WERI-Rb-1 (cell line): ENCODE data around the gene SHB.
"Not testable (repeated sequence)": the region's sequence is repeated elsewhere in the genome, so short reads cannot be mapped to it uniquely, and the experiment has no call there.

Source experiments
- DNase-seq: peaks from one replicate; pipeline ENCODE4 v3.0.0-alpha.2; 2020
- H3K27ac ChIP-seq: fragments of 250-450 bp; sonication (Bioruptor Pico); 2 replicates; pipeline ENCODE4 v1.5.1; 2020; ENCODE audit warnings: mild to moderate bottlenecking, moderate library complexity
- H3K27me3 ChIP-seq: fragments of 250-450 bp; sonication (Bioruptor Pico); 2 replicates; pipeline ENCODE4 v1.5.1; 2021; ENCODE audit warnings: mild to moderate bottlenecking, low read depth, moderate library complexity; ENCODE audit not compliant: insufficient read depth, severe bottlenecking
- H3K36me3 ChIP-seq: fragments of 250-450 bp; sonication (Bioruptor Pico); 2 replicates; pipeline ENCODE4 v1.5.1; 2020; ENCODE audit warnings: mild to moderate bottlenecking, moderate library complexity
- H3K4me3 ChIP-seq: 2 replicates; pipeline ENCODE4 v1.5.1; 2011; ENCODE audit warnings: low read depth, mild to moderate bottlenecking, control low read depth, low read length
- H3K9me3 ChIP-seq: fragments of 250-450 bp; sonication (Bioruptor Pico); 2 replicates; pipeline ENCODE4 v1.5.1; 2021; ENCODE audit warnings: mild to moderate bottlenecking, moderate library complexity; ENCODE audit not compliant: severe bottlenecking
- TF ChIP-seq, protein P1 (sequence below): IDR thresholded peaks from 2 replicates; pipeline ENCODE4 v1.5.1; 2011; ENCODE audit warnings: low read depth, mild to moderate bottlenecking, control low read depth, inconsistent platforms, low read length

SHB gene

DNA sequence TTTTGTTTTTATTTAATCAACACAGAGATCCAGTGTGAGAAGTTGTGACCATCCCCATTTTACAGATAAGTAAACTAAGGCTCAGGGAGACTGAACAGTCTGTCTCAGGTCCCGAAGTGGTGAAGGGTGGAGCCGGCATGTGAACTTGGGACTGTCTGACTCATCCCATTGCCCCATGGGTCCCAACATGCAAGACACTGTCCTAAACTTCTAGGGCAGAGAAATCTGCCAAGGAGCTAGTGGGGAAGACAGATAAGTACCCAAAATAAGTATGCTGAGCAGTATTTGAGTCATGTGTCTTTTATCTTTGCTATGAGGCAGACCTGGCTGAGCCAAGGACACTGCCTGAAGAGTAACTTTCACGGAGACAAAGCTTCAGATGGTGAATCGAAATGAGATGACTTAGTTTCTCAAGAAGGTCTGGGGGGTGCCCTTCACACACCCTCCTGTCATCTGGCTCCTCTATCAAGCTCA is 100.8 kb downstream of the SHB start:
- Histone ChIP-seq H3K36me3 (peaks cover 68% of the 10 kb centered on the region), H3K27me3 (no peaks in the 10 kb centered on the region), H3K27ac (no peak overlapping the region), H3K4me3 (no peak overlapping the region), H3K9me3 (no peaks in the 10 kb centered on the region)
- no peak for DNase-seq
- TF ChIP-seq, protein P1, sequence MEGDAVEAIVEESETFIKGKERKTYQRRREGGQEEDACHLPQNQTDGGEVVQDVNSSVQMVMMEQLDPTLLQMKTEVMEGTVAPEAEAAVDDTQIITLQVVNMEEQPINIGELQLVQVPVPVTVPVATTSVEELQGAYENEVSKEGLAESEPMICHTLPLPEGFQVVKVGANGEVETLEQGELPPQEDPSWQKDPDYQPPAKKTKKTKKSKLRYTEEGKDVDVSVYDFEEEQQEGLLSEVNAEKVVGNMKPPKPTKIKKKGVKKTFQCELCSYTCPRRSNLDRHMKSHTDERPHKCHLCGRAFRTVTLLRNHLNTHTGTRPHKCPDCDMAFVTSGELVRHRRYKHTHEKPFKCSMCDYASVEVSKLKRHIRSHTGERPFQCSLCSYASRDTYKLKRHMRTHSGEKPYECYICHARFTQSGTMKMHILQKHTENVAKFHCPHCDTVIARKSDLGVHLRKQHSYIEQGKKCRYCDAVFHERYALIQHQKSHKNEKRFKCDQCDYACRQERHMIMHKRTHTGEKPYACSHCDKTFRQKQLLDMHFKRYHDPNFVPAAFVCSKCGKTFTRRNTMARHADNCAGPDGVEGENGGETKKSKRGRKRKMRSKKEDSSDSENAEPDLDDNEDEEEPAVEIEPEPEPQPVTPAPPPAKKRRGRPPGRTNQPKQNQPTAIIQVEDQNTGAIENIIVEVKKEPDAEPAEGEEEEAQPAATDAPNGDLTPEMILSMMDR, result no peak

DNA sequence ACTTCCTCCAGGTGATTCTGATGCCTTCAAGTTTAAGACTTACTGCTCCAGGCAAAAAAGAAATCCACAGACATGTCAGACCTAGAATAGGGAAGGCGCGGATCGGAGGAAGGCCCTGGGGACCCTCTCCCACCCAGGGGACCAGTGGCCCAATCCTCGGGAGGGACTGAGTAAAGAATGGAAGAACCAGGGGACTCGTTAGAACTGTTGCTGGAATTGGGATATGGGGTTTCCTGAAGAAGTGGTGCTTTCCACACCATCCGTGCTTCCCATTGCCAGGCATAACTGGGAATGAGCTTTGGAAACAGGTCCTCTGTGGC is 101.3 kb downstream of the SHB start:
- H3K36me3 ChIP-seq, result peaks cover 63% of the 10 kb centered on the region
- H3K9me3 ChIP-seq, result no peaks in the 10 kb centered on the region
- H3K27ac ChIP-seq, result no peak overlapping the region
- H3K27me3 ChIP-seq, result no peaks in the 10 kb centered on the region
- DNase-seq, result no peak
- H3K4me3 ChIP-seq, result no peak overlapping the region
- TF ChIP-seq, protein P1, result no peak

DNA sequence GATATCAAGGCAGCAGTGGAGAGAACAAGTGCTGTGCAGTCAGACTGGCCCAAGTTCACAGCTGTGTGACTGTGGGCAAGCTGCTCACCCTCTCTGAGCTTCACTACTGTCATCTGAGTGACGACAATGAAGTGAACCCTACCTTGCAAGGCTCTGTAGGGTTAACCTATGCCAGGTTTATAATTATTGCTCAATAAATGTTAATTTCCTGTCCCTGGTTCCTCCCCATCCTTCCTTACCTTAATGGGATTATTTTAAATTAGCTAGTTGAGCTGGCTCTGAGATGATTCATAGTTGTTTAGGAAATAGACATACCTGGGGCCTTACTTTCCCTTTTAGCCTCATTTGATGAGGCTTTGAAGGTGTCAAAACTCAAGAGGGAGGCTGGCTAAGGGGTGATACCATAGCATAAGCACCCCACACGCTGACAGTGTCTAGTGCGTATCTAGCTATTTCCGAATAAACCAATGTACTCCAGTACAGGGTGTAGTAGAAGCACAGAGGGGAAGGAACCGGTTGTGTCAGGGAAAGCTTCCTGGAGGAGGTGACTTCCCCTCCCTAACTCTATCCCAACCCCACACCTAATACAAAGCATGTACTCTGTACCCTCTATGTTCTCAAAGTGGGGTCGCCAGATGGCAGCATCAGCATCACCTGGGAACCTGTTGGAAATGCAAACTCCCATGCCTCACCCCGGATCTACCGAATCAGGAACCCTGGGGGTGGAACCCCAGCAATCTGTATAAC is 101.8 kb downstream of the SHB start:
- TF ChIP-seq, protein P1, result no peak
- Histone ChIP-seq H3K27ac (peak overlapping the region; percentile 33; the same call in 1 of the 2 replicates), H3K27me3 (no peaks in the 10 kb centered on the region)

DNA sequence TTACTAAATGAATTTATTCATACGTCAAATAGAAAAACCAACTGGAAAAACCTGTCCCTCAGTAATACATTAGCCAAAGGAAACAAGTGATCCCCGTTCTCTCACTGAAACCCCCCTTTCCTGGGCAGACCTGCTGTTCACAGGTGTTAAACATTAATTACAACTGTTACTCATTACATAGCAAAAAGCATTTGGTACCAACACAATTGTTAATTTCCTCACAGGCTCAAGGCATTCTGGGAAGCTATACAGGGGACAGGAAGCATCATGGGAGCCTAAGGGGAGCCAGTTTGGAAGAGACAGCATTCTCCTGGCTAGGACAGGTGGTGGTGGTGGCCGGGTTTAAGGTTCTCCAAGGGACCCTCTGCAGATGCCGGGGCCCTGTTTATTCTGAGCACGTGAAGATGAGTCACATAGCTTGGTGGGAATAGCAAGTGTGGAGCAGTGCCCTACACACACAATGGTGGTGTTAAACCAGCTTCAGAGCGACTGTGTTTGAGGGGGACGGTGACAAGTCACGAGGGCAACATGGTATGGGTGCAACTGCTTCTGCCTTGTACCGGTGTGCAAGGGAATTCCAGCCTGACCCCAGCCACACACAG is 102.5 kb downstream of the SHB start:
- Histone ChIP-seq H3K27ac (peak overlapping the region; percentile 33), H3K36me3 (peaks cover 57% of the 10 kb centered on the region), H3K9me3 (no peaks in the 10 kb centered on the region), H3K27me3 (no peaks in the 10 kb centered on the region), H3K4me3 (no peak overlapping the region)
- DNase-seq, result no peak
- TF ChIP-seq, protein P1, result no peak

More for the DNA sequence above, 101.8 kb downstream of the SHB start:
- Histone ChIP-seq H3K4me3 (no peak overlapping the region), H3K9me3 (no peaks in the 10 kb centered on the region), H3K36me3 (peaks cover 57% of the 10 kb centered on the region)
- no peak for DNase-seq

DNA sequence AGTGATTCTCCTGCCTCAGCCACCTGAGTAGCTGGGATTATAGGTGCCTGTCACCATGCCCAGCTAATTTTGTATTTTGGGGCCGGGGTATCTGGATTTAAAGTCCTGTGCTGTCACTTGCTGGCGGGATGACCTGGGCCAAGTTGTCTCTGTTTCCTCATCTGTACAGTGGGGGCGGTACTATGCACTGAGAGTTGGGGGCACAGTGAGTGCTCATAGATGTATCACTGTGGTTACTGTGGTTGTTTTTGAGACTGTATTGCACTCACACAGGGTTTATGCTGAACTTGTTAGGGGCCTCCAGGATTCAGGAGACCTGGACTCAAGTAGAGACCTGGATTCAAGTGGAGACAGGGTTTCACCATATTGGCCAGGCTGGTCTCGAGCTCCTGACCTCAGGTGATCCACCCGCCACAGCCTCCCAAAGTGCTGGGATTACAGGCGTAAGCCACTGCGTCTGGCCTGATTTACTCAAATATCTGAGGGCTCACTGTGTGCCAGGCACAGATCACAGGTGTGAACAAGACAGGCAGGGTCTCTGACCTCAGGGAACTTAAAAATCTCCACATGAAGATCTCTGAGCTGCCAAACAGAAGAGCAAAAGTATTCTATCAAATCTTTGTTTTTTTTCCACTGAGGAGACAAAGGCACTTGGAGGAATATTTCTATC is 103.2 kb downstream of the SHB start:
- not testable (repeated sequence) for H3K4me3 ChIP-seq, H3K9me3 ChIP-seq, H3K27me3 ChIP-seq
- Histone ChIP-seq H3K27ac (peak overlapping the region; percentile 33), H3K36me3 (peaks cover 50% of the 10 kb centered on the region)
- DNase-seq, result peak; percentile 67

DNA sequence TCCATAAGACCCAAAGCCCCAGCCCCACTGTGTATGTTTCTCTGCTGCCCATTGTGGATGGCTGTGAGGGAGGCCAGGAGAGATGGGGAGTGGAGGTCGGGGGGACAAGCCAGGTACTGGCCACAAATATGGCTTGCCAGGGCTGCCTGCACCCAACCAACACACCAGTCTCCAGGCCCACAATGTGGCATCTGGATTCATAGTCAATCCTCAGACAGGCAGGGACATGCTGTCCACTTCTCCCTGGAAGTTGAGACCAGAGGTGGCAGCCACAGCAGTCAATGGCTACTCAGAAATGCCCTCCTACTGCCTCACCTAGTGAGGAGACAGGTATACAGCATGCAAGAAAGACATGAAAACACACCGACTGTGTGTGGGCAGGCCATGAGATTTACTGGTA is 103.9 kb downstream of the SHB start:
- DNase-seq, result no peak
- Histone ChIP-seq H3K4me3 (no peak overlapping the region), H3K9me3 (no peaks in the 10 kb centered on the region), H3K27me3 (no peaks in the 10 kb centered on the region), H3K27ac (no peak overlapping the region), H3K36me3 (peaks cover 43% of the 10 kb centered on the region)
- TF ChIP-seq, protein P1, result no peak
